Left ventricle myocardium inferior (tissue), 1 donor: ENCODE measurements around the gene CALM3. TPM values are rescaled to one million over a fixed set of nuclear protein-coding genes. Genes with fewer than 3 reads are reported as not detected.
A peak's percentile ranks its signal among the peaks of the same experiment; 100 is the strongest.
"Not testable (repeated sequence)": the region's sequence is repeated elsewhere in the genome, so short reads cannot be mapped to it uniquely, and the experiment has no call there.

Experiments
- DNase-seq: peaks from one replicate; pipeline ENCODE4 v3.0.0-alpha.2; 2020
- H3K27ac ChIP-seq: fragments of 200-600 bp; replicated peaks from 2 replicates; pipeline ENCODE4 v1.8.0; 2021
- H3K27me3 ChIP-seq: fragments of 200-600 bp; 2 replicates; pipeline ENCODE4 v1.8.0; 2021; ENCODE audit warnings: low read depth
- H3K36me3 ChIP-seq: fragments of 200-600 bp; 2 replicates; pipeline ENCODE4 v1.8.0; 2021
- H3K4me1 ChIP-seq: fragments of 200-600 bp; 2 replicates; pipeline ENCODE4 v1.8.0; 2021
- H3K4me3 ChIP-seq: fragments of 200-600 bp; 2 replicates; pipeline ENCODE4 v1.8.0; 2021; ENCODE audit warnings: mild to moderate bottlenecking, moderate library complexity
- H3K9me3 ChIP-seq: fragments of 200-600 bp; replicated peaks from 2 replicates; pipeline ENCODE4 v1.8.0; 2021
- intact Hi-C: fragments of 100-400 bp; cut with micrococcal nuclease; formaldehyde crosslinking; loops from one replicate; pipeline ENCODE4 v1.11.0; 2022
- long read RNA-seq: library from polyadenylated mRNA; unstranded; transcript quantifications from one replicate; pipeline ENCODE4 v2.0.0, GENCODE V29; 2021
- total RNA-seq: library from RNA; stranded (reverse); fragmentation: NEBNext Ultra II Directional; extraction: Animal tissue kit (Norgen Biotek cat#: 25700); gene quantifications from one replicate; pipeline ENCODE4 v1.2.1, GENCODE V29; 2021
- TF ChIP-seq, protein P1 (sequence below): fragments of 200-600 bp; IDR thresholded peaks from 2 replicates; pipeline ENCODE4 v1.8.0; 2021; ENCODE audit warnings: antibody characterized with exemption, mild to moderate bottlenecking, borderline replicate concordance
- donor health status: DM: no; HTN: yes; CAD: no; lungs with severe emphysema.

CALM3 gene
- total RNA-seq, result 294 TPM
- long read RNA-seq, transcript CALM3-201 (6 exons, 2,289 nt), result major isoform, 518 of 560 reads
- long read RNA-seq, partial matches to known transcripts, result 28 of 560 reads
- long read RNA-seq, other reads (novel, unspliced or antisense), result 10 of 560 reads

DNA sequence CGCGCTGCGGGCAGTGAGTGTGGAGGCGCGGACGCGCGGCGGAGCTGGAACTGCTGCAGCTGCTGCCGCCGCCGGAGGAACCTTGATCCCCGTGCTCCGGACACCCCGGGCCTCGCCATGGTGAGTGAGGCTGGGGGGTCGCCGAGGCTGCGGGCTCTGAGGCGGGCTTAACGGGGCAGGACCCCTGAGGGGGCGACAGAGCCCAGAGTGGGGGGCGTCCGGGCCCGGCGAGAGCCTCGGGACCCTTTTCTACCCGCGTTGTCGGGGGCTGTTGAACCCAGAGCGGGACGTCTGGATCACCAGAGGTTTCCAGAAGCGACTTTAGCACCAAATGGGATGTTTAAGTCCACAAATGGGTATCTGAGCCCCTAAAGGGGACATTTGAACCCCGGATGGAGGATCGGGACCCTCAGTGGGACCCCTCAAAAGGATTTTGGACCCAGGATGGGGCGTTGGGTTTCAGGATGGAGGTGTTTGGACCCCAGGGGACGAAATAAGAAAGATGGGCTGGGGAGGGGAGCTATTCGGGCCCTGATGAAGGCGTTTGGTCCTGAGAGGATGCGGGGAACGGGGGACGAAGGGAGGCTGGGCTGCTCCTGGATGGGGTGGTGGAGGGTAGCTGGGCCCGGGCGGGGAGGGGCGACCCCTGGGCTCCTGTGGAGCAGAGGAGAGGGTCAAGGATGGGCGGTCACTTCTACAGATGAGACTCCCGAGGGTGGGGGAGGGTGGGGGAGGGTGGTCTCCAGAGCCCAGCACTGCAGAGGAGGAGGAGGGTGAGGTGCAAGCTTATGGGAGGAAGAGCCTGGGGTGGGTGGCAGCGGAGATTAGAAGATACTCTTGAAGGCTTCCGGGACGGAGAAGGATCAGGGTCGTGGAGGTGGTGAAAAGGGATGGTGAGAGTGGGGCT lies at the start of gene CALM3:
Gene CALM3 (plus strand): TSS at position 13 of the 907 bp plus-strand sequence. CDS start 105 bp downstream, at position 118.
- TF ChIP-seq, protein P1, sequence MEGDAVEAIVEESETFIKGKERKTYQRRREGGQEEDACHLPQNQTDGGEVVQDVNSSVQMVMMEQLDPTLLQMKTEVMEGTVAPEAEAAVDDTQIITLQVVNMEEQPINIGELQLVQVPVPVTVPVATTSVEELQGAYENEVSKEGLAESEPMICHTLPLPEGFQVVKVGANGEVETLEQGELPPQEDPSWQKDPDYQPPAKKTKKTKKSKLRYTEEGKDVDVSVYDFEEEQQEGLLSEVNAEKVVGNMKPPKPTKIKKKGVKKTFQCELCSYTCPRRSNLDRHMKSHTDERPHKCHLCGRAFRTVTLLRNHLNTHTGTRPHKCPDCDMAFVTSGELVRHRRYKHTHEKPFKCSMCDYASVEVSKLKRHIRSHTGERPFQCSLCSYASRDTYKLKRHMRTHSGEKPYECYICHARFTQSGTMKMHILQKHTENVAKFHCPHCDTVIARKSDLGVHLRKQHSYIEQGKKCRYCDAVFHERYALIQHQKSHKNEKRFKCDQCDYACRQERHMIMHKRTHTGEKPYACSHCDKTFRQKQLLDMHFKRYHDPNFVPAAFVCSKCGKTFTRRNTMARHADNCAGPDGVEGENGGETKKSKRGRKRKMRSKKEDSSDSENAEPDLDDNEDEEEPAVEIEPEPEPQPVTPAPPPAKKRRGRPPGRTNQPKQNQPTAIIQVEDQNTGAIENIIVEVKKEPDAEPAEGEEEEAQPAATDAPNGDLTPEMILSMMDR, result no peak
- Histone ChIP-seq H3K4me3 (peak within 1 kb of the TSS; percentile 100), H3K27ac (peak within 1 kb of the TSS; percentile 98), H3K36me3 (peaks cover 9% of the 10 kb centered on the region), H3K27me3 (no peaks in the 10 kb centered on the region), H3K4me1 (peaks cover 59% of the 10 kb centered on the region), H3K9me3 (peaks cover 20% of the 10 kb centered on the region)
- DNase-seq, result no peak
- intact Hi-C loops, result no loop called here

DNA sequence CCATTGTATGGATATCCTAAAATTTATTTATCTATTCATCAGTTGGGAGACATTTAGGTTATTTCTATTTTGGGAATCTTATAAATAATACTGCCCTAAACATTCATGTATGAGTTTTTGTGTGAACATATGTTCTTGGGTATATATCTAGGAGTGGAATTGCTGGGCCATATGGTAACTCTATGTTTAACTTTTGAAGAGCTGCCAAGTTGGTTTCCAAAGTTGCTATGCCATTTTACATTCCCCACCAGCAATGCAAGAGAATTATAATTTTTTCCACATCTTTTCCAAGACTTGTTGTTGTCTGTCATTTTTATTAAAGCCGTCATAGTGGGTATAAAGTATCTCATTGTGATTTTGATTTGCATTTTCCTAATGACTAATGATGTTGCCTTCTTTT lies 48.2 kb upstream of the CALM3 start:
- TF ChIP-seq, protein P1, result no peak
- Histone ChIP-seq H3K4me3 (no peak overlapping the region), H3K4me1 (no peaks in the 10 kb centered on the region), H3K36me3 (no peaks in the 10 kb centered on the region), H3K9me3 (peaks cover 45% of the 10 kb centered on the region), H3K27me3 (no peaks in the 10 kb centered on the region), H3K27ac (no peak overlapping the region)
- DNase-seq, result no peak
- intact Hi-C loops, result no loop called here

DNA sequence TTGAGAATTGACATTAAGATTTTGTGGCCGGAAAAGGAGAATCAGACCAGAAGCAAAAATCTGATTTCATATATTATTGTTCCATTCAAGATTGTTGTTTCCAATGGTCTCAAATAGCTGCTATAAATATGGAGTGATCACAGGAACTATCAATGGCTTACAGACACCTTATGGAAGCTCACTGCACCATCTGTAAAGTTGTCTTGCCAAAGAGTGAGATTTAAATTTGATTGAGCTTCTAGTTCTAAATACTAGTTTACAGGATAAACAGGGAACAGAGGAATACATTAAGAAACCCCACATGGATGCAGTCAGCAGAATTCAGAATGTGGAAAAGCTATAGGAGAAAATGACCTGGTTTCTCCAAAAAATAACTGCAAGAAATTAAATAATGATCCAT lies 47.0 kb upstream of the CALM3 start:
- TF ChIP-seq, protein P1, result no peak
- intact Hi-C loops, result no loop called here
- no peak overlapping the region for H3K27ac ChIP-seq

DNA sequence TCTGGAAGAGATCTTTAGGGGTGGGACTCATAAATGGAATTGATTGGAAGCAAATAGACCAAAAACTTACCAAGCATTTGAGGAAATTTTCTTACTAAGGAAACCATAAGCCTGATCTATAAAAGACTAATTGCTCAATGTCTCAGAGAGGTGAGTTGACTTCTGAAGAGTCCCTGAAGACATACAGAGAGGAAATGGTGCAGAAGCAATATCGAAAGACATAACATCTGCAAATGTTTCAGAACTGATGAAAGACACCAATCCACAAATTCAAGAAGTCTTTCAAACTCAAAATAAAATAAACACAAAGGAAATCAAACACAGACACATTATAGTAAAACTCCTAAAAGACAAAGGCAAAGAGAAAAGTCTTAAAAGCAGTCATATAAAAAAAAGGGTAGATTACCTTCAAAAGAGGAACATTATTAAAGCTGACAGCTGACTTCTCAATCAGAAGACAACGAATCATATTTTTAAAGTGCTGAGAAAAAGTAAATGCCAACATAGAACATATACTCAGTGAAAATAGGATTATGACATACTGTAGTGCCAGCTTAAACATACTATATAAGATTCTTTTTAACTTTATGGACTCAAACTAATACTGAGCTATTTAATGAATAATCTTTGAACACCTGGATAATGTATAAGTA lies 45.4 kb upstream of the CALM3 start:
- no peaks in the 10 kb centered on the region for H3K27me3 ChIP-seq
- no peak overlapping the region for H3K27ac ChIP-seq
- intact Hi-C loops, result no loop called here
- H3K9me3 ChIP-seq, result peaks cover 27% of the 10 kb centered on the region
- TF ChIP-seq, protein P1, result no peak
- DNase-seq, result no peak
- H3K36me3 ChIP-seq, result no peaks in the 10 kb centered on the region
- H3K4me1 ChIP-seq, result no peaks in the 10 kb centered on the region
- no peak overlapping the region for H3K4me3 ChIP-seq

More for the DNA sequence above, 47.0 kb upstream of the CALM3 start:
- Histone ChIP-seq H3K4me1 (no peaks in the 10 kb centered on the region), H3K36me3 (no peaks in the 10 kb centered on the region), H3K9me3 (peaks cover 43% of the 10 kb centered on the region), H3K4me3 (no peak overlapping the region), H3K27me3 (no peaks in the 10 kb centered on the region)
- DNase-seq, result no peak

DNA sequence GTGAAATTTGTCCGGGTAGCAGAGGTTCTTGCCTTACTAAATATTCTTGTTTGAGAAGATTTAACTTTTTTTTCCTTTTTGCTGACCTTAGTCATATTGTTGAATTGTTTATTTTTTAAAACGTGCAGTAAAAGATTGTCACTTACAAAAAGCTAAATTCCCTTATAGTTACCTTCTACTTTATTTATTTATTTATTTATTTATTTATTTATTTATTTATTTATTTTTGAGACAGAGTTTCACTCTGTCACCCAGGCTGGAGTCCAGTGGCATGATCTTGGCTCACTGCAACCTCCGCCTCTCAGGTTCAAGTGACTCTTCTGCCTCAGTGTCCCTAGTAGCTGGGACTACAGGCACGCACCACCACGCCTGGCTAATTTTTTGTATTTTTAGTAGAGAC lies 44.7 kb upstream of the CALM3 start:
- H3K4me1 ChIP-seq, H3K36me3 ChIP-seq, H3K27ac ChIP-seq, DNase-seq, intact Hi-C loops, H3K4me3 ChIP-seq, H3K27me3 ChIP-seq: not testable (repeated sequence)
- H3K9me3 ChIP-seq, result peaks cover 20% of the 10 kb centered on the region
